GM18867 (cell line): Measurements from ENCODE around the gene KCNJ12.
A peak's percentile ranks its signal among the peaks of the same experiment; 100 is the strongest.
"Not testable (repeated sequence)": the region's sequence is repeated elsewhere in the genome, so short reads cannot be mapped to it uniquely, and the experiment has no call there.

ENCODE experiments used
- ATAC-seq: cut with Tn5 transposase; IDR thresholded peaks from one replicate; pipeline ENCODE4 v1.9.1; 2021; ENCODE audit warnings: mild to moderate bottlenecking, moderate library complexity; ENCODE audit not compliant: unreplicated experiment

The KCNJ12 gene

GRCh38 chr17:21436883-21437836 is 61.0 kb downstream of the KCNJ12 start:
- not testable (repeated sequence) for ATAC-seq

GRCh38 chr17:21438316-21439014 is 62.3 kb downstream of the KCNJ12 start:
- not testable (repeated sequence) for ATAC-seq

DNA sequence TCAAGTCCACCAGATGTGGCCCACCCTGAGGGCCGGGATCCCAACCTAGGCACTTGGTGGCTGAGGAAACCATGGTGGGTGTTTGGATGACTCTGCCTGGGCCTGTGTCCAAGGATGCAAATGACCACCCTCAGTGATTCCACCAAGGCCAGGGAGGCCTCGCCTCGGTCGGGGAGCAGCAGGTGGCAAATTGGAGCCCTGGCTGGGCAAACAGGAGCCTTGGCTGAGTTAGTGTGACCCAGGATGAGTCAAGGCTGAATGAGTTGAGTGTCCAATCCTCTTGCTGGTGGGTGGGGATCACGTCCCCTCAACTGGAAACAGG is 62.8 kb downstream of the KCNJ12 start:
- ATAC-seq: not testable (repeated sequence)

DNA sequence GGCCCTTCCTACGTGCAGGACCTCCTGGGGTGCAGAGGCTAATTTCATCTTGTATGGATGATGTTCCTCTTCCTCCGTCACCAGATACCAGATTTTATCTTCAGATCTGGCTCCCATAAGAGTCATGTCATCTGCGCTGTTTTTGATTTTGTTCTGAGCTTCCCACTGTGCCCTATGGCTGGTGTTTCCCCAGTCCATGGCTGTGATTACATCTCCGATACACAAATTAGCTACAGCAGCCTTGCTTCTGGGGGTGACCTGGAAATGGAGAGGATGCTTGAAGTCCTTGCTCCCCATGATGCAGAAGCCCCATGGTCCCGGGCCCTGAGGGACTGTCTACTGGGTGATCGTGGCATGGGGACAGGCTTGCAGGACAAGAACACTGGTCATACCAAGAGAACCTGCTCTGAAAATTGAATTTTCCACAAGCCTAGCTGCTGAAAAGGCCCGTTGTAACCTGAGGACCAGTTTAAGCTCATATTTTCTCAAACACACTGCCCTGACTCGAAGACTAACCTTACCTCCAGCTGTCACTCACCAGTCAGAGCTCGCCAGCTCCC is 69.0 kb downstream of the KCNJ12 start:
- ATAC-seq: no peak

DNA sequence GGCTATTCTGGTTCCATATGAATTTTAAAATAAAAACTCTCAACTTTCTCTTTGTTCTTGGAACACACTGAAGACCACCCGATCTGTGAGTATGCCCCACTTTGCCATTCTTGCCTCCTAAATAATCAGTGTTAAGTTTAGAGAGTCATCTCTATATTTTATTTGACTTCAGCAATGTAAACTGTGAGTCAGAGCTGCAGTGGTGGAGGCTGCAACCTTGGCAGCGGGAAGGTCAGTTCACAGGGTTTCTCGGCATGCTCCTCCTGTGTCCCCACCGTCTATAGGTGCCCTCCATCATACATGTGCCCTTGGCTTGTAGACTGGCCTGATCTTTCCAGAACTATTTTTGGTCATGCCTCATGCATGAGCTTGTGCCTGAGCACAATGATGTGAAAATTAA is 71.4 kb downstream of the KCNJ12 start:
- not testable (repeated sequence) for ATAC-seq

DNA sequence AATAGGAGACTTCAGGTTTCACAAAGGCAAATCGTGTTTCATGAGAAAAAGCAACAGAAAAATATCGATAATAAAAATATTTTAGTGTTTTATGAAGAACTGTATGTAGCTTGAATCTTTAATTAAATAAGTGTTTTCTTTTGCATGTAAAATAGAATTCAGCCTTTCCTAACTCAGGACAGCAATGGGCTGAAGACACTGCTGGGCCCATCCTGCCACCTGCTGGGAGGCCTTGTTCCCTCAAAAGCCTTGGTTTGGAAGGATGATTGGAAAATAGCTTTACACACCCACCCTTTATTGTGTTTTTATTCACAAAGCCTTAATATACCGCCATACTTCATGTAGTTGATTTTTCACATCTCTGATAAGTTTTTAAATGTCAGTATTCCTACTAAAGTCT is 73.7 kb downstream of the KCNJ12 start:
- ATAC-seq: not testable (repeated sequence)

DNA sequence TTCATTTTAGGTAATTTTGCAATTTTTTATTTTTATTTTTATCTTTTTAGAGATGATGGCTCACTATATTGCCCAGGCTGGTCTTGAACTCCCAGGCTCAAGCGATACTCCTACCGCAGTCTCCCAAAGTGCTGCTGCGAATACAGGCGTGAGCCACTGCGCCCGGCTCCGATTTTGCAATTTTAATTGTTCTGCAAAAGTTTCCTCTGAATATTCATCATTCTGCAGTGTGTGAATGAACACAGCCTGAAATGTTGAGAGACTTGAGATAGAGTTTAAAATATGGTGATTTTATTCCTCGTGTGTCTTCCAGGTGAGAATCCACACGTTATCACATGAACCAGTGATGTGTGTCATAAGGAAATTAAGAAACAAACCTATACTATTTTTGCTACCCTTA is 75.8 kb downstream of the KCNJ12 start:
- no peak for ATAC-seq

- no peak for ATAC-seq
Measured at GRCh38 chr17:21452377-21453143, 76.4 kb downstream of the KCNJ12 start.

DNA sequence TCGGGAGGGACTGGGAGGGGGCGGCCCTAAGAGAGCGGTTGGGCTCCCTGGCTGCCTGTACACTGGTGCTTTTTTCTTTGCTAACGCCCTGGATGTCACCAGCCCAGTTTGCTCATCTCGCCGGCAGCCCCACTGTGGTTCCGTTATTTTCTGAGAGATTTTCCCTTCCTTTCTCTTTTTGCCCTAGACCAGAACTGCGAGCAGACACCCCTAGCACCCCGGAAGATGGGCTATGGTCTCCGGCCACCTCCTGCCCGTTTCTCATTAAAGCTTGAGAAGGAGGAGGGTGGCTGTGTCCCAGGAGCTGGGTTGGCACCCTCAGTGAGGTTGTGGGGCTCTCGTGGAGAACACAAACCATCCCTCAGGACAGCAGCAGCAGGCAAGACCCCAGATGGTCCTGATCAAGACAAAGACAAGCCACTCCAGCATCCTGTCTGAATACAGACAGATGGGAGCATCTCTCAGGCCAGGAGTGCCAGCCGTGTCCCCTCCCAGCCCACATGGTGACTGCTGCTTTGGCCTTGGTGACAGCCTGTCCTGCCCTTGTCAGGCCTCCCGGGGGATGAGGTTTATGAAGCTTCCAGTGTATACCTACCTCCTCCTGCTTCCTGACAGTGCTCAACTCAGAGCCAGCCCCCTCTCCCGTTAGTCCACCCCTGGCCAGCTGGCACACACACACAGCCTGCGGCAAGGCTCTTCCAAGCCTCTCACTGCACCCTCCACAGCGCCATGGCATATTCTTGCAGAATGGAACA is 77.2 kb downstream of the KCNJ12 start:
- no peak for ATAC-seq

DNA sequence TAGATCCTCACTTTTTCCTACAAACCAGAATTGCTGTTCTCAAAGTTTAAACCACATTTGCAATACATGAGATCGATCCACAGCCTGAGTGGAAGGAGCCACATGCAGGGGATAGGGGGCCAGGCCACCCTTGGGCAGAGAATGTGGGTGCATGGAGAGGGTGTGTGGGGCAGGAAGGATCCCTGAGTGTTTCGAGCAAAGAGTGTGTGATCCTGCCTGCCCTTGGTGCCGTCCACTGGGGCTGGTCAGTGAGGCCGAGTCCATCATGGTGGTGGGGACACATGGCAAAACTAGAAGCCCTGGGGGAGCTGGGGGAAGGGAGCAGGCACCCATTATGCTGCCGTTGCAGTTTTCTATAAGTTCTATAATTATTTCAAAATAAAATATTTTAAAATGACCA is 77.8 kb downstream of the KCNJ12 start:
- ATAC-seq: not testable (repeated sequence)

- no peak for ATAC-seq
Measured at GRCh38 chr17:21454441-21454840, 78.3 kb downstream of the KCNJ12 start.

DNA sequence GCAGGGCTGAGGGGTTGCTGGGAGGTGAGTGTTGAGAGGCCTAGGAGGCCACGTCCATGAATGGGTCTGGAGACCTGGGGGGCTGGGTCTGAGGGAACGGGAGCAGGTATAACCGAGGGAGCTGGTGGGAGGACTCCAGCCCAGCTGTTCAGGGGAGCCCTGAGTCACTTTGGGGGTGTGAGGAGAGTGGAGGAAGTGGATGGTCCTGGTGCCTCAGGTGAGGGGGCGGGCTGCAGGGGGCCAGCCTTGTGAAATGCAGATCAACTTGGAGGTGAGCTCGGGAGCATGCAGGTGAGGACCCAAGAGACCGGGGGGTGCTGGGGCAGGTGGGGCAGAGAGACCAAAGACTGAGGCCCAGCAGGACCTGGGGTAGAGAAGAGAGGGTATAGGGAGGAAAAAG is 79.6 kb downstream of the KCNJ12 start:
- no peak for ATAC-seq

DNA sequence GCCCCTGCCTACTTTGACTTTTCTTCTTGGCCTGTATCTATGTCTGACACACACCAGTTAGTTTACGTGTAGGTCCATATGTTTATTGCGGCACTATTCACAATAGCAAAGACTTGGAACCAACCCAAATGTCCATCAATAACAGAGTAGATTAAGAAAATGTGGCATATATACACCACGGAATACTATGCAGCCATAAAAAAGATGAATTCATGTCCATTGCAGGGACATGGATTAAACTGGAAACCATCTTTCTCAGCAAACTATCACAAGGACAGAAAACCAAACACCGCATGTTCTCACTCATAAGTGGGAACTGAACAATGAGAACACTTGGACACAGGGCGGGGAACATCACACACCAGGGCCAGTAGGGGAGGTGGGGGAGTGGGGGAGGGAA is 80.3 kb downstream of the KCNJ12 start:
- not testable (repeated sequence) for ATAC-seq

DNA sequence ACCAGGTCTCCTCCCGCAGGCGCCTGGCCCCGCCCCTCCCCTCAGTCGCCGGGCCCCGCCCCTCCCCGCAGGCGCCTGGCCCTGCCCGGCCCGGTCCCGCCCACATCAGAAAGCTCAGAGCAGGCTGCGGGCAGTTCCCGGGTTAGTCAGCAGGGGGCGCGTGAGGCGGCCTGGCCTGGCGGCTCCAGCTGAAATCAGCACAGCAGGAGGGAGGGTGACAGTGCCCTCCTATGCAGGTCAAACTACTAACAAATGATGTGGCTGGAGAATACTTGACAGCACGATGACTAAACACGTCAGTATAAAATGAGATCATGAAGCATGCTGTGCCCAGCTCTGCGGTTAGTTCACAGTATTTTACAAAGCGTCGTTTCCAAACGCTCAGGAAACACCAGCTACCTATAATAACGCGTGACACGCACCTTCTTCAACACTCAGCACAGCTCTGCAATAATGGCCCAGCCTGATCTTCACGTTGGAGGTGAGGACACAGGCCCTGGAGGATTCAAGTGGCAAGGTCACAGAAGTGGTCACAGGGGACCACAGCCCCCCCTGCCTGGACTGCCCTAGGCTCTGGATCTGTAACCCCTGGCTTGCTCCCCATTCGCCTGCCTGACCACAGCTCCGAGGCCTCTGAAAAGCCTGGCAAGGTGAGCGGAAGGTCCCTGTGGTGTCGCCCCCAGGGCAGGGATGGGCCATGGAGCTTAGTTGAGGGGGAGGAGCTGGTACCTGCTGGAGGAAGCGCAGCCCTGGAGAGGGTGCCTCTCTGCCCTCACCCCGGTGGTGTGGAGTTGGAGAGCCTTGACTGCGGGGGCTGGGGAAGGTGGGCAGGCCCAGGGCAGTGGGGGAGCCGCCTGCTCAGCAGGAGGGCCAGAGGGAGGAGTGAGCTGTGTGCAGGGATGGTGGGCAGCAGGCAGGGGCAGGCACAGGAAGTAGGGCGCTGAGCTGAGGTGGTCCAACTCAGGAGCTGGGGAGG is 81.2 kb downstream of the KCNJ12 start:
- ATAC-seq: peak; percentile 94

GRCh38 chr17:21458054-21458453 is 81.9 kb downstream of the KCNJ12 start:
- ATAC-seq: no peak

GRCh38 chr17:21459536-21459935 is 83.4 kb downstream of the KCNJ12 start:
- no peak for ATAC-seq

- no peak for ATAC-seq
Measured at GRCh38 chr17:21460358-21460757, 84.2 kb downstream of the KCNJ12 start.

GRCh38 chr17:21462237-21462636 is 86.1 kb downstream of the KCNJ12 start:
- no peak for ATAC-seq

- ATAC-seq: no peak
Measured at GRCh38 chr17:21463204-21463661, 87.1 kb downstream of the KCNJ12 start.
